ENCODE data around the gene FGB. TPM values are rescaled to one million over a fixed set of nuclear protein-coding genes. Genes with fewer than 3 reads are reported as not detected.

The FGB gene
- total and polyA plus RNA-seq, 9 of the 15 experiments (the other 6 are each of a cell fraction or from before 2014, with no cell fraction given), result 0.07 to 1.9 (median 0.13) TPM; not detected in 6

DNA sequence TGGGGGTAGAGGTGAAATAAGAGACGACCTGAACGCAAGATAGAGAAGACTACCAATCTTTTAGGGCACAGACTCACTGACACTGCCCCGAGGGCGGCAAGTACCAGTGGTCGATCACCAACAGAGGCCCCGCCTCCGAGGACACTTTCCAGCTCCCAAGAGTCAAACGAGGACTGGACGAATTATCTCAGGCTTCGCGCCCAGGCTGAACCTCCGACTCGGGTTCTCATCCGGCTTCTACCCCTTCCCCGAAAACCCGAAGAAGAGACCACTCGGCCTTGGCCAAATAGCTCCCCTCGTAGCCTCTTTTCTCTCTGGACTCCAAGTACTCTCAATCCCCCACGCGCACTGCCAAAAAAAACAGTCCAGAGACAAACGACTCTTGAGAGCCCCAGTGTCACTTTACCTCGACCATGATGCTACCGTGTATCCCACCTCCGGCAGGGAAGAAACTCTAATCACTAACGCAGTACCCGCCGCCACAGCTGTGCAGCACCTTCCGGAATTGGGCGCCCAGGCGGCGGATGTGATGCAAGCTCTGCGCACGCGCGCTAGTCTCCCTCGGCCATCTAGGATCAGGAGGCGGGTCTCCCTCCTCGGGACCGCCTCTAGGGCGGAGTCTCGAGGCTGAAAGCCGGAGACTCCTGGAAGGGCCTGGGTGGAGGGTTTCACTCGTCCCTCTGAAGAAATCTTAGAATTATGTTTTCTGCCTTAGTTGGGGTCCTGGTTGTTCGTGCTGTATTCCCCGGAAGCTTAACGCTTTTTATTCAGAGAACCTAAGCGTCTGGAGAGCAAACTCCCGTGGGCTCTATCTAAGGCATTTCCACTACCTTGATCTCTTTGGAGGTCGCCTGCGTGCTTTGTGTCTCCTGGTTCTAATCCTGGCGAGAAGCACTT, 12.7 kb upstream of the FGB start, which contains the start of gene PLRG1 (continued):
- TF ChIP-seq, protein P1, sequence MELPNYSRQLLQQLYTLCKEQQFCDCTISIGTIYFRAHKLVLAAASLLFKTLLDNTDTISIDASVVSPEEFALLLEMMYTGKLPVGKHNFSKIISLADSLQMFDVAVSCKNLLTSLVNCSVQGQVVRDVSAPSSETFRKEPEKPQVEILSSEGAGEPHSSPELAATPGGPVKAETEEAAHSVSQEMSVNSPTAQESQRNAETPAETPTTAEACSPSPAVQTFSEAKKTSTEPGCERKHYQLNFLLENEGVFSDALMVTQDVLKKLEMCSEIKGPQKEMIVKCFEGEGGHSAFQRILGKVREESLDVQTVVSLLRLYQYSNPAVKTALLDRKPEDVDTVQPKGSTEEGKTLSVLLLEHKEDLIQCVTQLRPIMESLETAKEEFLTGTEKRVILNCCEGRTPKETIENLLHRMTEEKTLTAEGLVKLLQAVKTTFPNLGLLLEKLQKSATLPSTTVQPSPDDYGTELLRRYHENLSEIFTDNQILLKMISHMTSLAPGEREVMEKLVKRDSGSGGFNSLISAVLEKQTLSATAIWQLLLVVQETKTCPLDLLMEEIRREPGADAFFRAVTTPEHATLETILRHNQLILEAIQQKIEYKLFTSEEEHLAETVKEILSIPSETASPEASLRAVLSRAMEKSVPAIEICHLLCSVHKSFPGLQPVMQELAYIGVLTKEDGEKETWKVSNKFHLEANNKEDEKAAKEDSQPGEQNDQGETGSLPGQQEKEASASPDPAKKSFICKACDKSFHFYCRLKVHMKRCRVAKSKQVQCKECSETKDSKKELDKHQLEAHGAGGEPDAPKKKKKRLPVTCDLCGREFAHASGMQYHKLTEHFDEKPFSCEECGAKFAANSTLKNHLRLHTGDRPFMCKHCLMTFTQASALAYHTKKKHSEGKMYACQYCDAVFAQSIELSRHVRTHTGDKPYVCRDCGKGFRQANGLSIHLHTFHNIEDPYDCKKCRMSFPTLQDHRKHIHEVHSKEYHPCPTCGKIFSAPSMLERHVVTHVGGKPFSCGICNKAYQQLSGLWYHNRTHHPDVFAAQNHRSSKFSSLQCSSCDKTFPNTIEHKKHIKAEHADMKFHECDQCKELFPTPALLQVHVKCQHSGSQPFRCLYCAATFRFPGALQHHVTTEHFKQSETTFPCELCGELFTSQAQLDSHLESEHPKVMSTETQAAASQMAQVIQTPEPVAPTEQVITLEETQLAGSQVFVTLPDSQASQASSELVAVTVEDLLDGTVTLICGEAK (IDR thresholded peaks at IDR 0.05), result peak; percentile 93
- TF ChIP-seq, protein P1 (CRISPR knock-in tag; IDR thresholded peaks at IDR 0.05), result no peak
- peak; percentile 14; the same call in 1 of the 2 replicates for TF ChIP-seq DPF2 (IDR thresholded peaks at IDR 0.05)
- TF ChIP-seq MTA3 (IDR thresholded peaks at IDR 0.05; ENCODE audit: borderline replicate concordance), result 0 out of 2 replicates have a peak, but pooled peaks have one; percentile 32
- TF ChIP-seq GABPB1 (CRISPR knock-in tag; IDR thresholded peaks at IDR 0.05), result peak; percentile 89
- peak; percentile 60 for TF ChIP-seq DACH1 (IDR thresholded peaks at IDR 0.05; ENCODE audit: partially characterized antibody)
- TF ChIP-seq, protein P2, sequence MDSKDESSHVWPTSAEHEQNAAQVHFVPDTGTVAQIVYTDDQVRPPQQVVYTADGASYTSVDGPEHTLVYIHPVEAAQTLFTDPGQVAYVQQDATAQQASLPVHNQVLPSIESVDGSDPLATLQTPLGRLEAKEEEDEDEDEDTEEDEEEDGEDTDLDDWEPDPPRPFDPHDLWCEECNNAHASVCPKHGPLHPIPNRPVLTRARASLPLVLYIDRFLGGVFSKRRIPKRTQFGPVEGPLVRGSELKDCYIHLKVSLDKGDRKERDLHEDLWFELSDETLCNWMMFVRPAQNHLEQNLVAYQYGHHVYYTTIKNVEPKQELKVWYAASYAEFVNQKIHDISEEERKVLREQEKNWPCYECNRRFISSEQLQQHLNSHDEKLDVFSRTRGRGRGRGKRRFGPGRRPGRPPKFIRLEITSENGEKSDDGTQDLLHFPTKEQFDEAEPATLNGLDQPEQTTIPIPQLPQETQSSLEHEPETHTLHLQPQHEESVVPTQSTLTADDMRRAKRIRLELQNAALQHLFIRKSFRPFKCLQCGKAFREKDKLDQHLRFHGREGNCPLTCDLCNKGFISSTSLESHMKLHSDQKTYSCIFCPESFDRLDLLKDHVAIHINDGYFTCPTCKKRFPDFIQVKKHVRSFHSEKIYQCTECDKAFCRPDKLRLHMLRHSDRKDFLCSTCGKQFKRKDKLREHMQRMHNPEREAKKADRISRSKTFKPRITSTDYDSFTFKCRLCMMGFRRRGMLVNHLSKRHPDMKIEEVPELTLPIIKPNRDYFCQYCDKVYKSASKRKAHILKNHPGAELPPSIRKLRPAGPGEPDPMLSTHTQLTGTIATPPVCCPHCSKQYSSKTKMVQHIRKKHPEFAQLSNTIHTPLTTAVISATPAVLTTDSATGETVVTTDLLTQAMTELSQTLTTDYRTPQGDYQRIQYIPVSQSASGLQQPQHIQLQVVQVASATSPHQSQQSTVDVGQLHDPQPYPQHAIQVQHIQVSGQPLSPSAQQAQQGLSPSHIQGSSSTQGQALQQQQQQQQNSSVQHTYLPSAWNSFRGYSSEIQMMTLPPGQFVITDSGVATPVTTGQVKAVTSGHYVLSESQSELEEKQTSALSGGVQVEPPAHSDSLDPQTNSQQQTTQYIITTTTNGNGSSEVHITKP (IDR thresholded peaks at IDR 0.05; ENCODE audit: partially characterized antibody), result peak; percentile 24

Data from K562 (cell line).